Hepatocyte (in vitro differentiated cells): ENCODE data around the gene SFXN1.

Experiments used
- CTCF ChIP-seq: fragments of 200-600 bp; sonication (generic); IDR thresholded peaks from 2 replicates; pipeline ENCODE4 v1.5.1; 2016; ENCODE audit warnings: antibody characterized with exemption, mild to moderate bottlenecking; ENCODE audit not compliant: poor library complexity
- EZH2 ChIP-seq: fragments of 200-600 bp; sonication (generic); IDR thresholded peaks from 2 replicates; pipeline ENCODE4 v1.6.1; 2016; ENCODE audit warnings: antibody characterized with exemption, mild to moderate bottlenecking, borderline replicate concordance

- TF ChIP-seq CTCF: no peak
- TF ChIP-seq EZH2: no peak
These were observed 95.3 kb downstream of the SFXN1 start for GRCh38 chr5:175573493-175574269.
